GM19467 (cell line): ENCODE measurements around the gene CWF19L2.

Experiments
- ATAC-seq: cut with Tn5 transposase; IDR thresholded peaks from one replicate; pipeline ENCODE4 v1.9.1; 2021; ENCODE audit warnings: mild to moderate bottlenecking, moderate library complexity; ENCODE audit not compliant: unreplicated experiment

CWF19L2 gene

GRCh38 chr11:107316426-107316825, 141.2 kb downstream of the CWF19L2 start:
- no peak for ATAC-seq

GRCh38 chr11:107307991-107308390, 149.6 kb downstream of the CWF19L2 start:
- no peak for ATAC-seq

- ATAC-seq = no peak
Measured at GRCh38 chr11:107301878-107302277, 155.7 kb downstream of the CWF19L2 start.

- ATAC-seq = no peak
Measured at GRCh38 chr11:107293677-107294344, 163.8 kb downstream of the CWF19L2 start.

GRCh38 chr11:107282195-107282594, 175.4 kb downstream of the CWF19L2 start:
- ATAC-seq = no peak
